HG03378 (cell line): ENCODE data around the gene AIF1L.
"Not testable (repeated sequence)": the region's sequence is repeated elsewhere in the genome, so short reads cannot be mapped to it uniquely, and the experiment has no call there.

ENCODE experiments used
- ATAC-seq: cut with Tn5 transposase; IDR thresholded peaks from one replicate; pipeline ENCODE4 v1.9.1; 2021; ENCODE audit warnings: mild to moderate bottlenecking, moderate library complexity; ENCODE audit not compliant: unreplicated experiment

The AIF1L gene

DNA sequence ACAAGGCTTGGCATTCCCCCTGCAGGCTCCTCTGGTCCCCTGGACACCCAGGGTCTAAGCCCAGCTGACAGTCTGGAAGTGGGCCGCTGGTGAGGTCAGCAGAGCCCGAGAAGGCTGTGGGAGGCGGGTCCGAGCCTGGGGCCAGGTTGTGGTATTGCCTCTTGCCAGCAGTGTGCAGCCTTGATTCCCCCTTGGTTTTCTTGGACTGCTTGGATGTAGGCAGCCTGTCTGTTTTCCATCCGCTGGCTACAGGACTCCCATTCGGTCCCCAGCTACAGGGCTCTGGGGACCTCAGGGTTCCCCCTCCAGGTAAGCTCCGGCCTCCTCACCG is 1.6 kb downstream of the AIF1L start:
- no peak for ATAC-seq

DNA sequence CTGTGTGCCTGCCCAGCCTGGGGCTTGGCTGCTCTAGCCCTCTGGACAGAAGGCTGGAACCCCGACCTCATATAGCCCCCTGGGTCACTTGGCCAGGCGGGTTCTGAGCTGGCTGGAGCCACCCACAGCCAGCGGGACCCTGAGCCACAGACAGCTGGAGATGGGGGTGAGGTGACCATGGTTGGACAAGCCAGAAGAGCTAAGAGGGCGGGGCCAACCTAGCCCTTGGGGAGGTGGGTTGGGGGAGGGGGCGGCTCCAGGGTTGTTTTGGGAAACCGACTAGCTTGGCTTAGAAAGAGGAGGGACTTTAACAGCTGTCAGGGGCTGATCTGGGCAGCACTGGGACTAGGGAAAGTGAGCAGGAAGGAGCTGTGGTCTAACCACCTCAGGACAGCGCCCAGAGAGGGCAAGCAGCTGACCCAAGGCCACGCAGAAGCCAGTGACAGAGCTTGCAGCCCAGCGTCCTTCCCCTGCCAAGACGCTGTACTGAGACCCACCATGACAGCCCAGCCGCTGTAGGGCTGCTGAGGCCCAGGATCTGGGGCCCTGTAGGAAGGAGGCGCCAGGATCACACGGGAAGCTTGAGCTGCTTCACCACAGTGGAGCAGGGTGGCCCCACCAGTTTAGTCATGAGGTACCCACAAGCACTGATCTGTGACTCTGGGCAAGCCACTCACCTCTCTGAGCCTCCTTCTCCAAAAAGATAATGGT is 2.2 kb downstream of the AIF1L start:
- ATAC-seq = no peak

DNA sequence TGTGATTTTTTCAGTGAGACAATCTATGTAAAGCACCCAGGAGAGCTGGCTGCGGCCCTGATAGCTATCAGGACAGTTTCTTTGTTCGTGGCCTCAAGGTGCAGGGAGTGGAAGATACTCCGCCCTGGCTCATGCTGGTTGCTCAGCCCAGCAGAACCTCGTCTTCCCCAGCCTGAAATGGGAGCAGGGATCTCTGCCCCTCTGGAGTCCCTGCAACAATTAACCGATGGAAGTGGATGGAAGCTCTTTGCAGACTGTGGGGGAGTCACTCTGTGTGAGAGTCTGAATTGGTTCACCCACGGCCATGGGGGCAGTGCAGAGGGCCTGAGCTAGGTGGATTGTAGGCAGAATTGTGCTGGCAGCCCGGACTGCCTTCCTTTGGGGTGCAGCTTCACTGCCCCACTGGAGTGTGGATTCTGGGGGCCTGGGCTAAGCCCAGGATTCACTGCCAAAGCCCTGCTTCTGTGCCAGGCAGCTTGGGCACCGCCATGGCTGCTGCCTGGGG is 2.8 kb downstream of the AIF1L start:
- ATAC-seq = no peak

DNA sequence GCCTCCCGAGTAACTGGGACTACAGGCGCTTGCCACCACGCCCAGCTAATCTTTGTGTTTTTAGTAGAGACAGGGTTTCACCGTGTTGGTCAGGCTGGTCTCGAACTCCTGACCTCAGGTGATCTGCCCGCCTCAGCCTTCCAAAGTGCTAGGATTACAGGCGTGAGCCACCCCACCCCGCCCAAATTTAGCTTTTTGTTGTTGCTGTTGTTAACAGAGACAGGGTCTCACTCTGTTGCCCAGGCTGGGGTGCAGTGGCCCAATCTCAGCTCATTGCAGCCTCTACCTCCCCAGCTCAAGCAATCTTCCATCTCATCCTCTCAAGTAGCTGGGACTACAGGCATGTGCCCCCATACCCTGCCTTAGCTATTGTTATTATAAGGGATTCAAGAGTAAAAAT is 3.5 kb downstream of the AIF1L start:
- ATAC-seq = not testable (repeated sequence)

DNA sequence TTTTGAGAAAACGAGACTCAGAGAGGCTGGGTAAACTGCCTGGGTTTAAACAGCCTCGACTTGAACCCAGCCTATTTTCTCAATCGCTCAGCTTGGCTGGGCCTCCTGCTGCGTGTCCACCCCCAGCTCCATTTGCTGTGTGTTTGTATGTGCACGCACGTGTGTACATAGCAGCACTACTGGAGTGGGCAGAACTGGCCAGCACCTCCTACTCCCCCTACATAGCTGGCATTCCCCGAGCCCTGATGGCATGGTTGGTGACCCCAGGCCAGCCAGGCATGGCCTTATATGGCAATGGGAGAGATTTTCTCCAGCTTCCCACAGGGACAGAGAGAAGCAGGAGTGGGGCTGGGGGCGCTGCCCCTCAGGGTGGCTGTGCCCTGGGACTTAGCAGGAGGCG is 4.1 kb downstream of the AIF1L start:
- no peak for ATAC-seq

DNA sequence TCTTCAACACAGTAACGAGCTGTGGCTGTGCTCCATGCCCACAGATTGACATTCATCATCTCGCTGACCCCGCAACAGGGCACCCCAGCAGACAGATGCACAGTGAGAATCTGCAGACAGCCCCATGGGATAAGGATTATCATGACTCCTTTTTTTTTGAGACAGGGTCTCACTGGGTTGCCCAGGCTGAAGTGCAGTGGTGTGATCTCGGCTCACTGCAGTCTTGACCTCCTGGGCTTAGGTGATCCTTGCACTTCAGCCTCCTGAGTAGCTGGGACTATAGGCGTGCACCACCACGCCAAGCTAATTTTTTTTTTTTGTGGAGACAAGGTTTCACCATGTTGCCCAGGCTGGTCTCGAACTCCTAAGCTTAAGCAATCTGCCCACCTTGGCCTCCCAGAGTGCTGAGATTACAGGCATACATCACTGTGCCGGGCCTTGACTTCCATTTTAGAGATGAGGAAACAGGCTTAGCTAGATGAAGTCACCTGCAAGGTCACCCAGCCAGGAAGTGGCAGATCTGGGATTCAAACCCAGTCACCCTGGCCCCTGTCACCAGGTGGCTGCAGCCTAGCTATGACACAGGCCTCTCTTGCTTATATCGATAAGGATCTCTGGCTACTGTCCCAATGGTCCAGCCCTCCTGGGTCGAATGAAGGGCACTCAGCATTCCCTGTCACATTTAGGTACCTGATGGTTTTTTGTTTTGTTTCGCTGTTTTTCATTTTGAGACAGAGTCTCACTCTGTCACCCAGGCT is 5.1 kb downstream of the AIF1L start:
- ATAC-seq = no peak

DNA sequence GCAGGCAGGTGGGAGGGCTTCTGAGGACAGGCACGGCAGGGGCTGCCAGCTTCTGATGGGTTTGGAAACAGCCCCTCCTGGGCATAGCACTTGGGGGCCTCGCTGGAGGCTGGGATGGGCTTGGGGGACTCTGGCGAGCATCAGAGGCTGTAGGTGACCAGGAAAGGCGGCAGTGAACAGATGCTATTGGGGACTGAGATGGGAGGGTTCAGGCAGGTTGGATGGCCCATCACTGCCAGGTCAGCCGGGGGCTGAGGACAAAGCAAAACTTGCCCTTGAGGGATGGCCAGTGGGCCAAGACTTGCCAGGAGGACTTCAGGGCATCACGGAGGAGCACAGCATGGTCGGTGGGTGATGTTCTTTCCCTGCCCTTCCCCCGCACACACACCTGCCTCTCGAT is 6.7 kb downstream of the AIF1L start:
- no peak for ATAC-seq

DNA sequence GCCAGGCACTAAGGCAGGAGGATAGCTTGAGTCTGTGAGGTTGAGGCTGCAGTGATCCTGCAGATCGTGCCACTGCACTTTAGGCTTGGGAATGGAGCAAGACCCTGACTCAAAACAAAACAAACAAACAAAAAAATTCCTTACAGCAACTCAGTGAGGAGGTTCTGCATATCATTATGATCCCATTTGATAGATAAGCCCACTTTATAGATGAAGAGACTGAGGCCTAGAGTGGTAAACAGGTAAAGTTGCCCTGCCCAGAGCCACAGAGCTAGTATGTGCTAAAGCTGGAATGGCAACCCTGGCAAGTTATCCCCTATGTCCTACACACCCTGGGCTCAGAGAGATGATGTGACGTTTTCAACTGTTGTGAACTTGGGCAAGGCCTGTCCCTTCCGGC is 7.2 kb downstream of the AIF1L start:
- ATAC-seq = no peak

DNA sequence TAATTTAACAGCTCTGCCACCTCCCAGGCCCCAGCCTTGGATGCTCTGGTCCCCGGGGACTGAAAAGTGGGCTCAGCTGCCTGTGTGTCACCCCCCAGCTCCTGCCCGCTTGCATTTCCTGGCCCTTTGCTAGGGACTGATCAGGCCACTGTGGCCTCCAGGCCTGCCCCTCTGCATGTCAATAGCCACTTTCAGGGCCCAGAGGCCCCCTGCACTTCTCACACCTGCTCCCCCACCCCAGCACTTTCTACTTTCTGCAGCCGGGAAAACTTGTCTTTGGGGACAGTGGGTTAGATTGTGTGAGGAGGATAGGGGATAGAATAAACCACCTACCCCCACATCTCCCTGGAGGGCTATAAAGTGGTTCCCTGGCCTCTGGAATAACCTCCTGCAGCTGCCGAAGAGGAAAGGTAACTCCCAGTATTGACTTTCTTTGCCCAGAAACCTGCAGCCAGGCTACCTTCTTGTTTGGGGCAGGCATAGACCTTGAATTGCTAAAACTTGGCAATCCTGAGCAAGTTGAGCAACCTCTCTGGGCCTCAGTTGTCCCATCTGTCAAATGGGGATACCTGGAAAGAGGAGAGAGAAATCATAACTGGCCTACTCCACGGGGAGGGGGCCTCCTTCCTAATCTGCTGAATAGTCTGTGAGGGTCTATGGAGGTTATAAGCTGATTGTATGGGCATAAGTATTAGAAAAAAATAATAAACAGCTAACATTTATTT is 7.8 kb downstream of the AIF1L start:
- ATAC-seq = no peak

DNA sequence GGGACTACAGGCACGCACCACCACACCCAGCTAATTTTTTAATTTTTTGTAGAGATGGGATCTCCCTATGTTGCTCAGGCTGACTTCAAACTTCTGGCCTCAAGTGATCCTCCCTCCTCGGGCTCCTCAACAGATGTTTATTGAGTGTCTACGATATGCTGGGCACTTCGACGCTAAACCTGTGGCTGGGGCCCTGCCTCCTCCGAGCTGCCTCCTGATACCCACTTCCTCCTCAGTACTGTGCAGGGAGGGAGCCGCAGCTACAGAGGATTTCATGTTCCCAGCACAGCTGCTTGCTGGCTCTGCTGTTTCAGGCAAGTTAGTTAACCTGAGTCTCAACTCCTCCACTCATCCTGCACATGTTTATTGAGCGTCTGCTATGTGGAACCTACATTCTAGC is 9.6 kb downstream of the AIF1L start:
- ATAC-seq = no peak

DNA sequence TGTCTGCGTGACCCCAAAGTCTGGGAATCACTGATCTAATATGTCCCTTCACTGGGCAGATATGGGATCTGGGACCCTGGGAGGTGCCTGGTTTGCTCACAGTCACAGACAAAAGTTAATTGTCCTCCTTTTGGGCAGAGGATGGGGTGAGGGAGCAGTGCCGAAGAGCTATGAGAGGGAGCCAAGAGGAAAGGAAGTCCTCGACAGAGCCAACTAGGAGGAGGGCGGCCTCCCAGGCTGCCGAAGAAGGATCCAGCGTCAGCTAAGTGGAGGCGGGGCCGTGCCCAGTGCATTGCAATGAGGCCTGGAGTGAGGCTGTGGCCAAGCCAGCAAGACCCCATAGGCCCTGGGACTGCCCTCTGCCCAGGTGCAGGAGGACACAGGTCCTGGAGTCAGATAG is 11.4 kb downstream of the AIF1L start:
- ATAC-seq = no peak

DNA sequence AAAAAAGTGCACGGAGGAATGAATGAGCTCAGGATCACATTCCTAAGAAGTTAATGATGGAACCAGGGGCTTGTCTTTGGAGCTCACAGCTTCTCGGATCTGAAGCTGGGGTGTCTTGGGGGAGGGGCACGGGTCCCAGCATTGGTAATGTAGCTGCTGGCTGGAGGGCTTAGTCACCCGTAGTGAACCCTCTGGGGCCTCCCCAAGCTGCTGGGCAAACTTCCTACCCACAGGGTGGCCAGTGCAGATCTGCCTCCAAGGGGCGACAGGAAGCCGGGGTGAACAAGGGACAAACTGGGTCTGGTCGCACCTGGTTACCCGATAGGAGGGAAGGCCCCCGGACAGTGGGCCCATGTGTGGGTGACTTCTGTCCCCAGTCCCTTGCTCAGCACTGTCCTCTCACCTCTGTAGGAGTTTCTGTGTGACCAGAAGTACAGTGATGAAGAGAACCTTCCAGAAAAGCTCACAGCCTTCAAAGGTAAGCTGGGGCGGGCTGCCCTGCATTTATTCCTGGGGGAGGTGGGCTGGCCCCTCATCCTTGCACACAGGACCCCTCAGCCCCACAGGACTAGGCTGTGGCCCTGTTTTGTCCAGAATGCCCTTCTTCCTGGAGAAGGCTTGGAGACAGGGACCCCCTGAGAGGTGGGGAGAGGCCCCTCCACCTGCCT is 15.0 kb downstream of the AIF1L start:
- no peak for ATAC-seq

DNA sequence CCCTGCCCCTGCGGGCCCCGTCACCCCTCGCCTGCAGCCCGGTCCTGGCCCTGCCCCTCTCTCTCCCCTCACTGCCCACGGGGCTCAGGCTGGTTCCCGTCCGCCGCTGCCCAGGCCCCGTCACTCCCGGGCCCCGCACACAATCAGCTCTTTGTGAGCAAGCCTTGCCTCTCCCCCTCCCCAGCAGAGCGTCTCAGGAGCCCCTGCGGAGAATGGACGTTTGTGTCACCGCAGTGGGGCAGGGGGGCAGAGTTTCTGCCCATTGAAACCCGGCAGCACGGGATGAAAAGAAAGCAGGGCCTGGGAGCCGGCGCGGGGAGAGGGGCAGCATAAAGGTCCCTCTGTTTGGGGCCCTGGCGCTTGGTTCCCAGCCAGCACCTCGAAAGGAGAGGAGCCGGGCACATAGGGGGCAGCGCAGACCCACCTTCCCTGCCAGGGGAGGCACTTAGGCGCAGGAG is 15.6 kb downstream of the AIF1L start:
- ATAC-seq = no peak

DNA sequence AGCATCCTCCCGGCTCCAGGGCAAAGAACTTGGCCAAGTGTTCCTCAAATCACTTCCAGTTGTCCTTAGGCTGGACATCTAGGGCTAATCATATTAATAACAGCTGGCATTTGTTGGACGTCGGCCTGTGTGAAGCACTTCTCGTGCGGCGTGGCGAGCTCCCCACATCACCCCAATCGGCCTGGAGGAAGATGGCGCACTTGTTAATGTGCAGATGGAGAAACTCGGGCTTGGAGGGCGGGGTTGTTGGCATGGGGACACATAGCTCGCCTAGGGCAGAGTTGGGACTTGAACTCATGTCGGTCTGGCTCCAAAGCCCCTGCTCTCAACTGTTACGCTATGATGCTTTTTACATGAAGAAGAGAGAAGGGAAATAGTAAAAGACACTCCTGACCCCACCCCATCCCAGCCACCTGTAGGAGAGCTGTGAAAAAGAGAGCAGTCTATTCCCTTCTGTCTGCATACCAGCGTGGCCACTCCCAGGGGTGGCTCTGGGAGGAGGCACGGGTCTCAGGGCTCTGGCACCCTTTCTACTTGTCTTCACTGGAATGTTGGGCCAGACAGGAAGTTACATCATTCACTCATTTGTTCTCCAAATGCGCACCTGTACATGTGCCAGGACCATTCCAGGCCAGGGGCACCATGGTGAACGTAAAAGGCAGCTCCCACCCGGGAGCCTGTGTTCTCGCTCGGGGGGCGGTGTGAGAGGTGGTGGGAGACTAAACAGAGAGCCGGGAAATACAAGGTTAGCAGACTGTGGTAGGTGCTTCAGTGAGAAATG is 16.2 kb downstream of the AIF1L start:
- no peak for ATAC-seq

DNA sequence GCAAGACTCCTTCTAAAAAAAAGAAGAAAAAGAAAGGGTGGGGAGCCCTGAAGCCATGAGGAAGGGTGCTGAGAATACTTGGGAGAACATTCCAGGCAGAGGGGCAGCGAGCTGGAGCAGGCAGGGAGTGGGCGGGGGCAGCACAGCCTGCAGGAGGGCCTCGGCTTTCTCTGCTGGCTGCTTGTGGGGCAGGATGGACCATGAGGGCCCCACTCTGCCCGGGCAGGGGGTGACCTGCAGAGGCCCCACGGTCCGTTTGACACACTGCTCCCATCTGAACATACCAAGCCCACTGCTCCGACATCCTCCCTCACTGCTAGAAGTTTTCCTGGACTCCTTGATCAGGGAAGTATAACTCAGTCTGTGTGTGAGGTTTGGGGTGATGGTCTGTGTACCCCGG is 17.3 kb downstream of the AIF1L start:
- no peak for ATAC-seq

DNA sequence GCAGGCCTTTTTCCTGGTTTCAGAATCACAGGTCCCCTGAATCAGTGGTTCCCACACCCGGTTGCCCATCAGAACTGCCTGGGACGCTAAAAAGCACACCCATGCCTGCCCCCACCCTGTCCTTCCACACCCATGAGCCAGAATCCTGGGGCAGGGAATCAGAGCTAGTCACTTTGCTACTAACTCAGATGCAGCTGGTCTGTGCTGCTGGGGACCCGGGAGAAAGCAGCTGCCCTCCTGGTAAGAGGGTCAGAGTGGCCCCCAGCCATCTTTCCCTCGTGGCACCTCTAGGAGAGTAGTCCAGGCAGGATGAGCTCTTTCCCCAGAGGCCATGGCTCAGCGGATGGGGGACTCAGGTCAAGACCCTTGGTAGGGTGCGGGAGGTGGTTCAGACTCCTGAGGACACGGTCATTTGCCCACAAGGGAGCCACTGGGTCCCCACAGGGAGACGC is 17.8 kb downstream of the AIF1L start:
- ATAC-seq = no peak

DNA sequence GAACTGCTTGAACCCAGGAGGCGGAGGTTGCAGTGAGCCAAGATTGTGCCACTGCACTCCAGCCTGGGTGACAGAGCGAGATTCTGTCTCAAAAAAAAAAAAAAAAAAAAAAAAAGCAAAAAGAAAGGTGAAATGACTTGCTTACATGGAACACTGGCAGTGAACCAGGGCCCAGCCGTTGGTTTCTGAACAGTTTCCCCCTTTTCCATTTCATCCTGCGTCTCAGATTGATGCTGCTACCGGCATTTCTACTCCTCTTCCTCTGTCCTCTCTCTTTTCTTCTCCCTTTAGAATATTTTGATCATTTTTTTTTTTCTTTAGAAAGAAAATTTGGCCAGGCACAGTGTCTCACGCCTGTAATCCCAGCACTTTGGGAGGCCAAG is 19.0 kb downstream of the AIF1L start:
- ATAC-seq = not testable (repeated sequence)

DNA sequence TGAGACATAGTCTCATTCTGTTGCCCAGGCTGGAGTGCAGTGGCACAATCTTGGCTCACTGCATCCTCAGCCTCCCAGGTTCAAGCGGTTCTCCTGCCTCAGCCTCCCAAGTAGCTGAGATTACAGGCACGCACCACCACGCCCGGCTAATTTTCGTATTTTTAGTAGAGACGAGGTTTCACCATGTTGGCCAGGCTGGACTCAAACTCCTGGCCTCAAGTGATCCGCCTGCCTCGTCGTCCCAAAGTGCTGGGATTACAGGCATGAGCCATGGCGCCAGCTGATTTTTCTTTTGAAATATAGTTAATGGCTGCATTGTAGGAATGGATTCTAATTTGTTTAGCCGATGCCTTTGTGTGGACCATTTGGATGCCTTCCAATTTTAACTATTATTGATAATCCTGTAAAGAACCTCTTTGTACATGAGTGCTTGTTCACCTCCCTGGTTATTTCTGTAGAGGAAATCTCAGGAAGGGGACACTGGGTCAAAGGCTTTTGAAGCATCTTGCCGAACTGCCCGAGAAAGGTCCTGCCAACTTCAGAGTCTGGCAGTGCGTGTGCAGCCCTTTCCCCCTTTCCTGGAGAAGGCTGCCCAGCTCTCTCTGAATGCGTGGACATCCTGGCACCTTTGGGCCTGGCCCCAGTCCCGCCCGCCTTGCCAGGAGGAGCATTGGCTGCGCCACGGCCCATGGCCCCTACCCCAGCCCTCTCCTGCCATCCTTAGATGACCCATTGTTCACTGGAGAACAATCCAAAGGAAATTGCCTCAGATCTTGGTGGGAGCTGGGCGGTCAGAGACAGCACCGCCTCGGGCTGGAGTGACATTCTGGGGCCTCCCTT is 20.2 kb downstream of the AIF1L start:
- ATAC-seq = no peak

DNA sequence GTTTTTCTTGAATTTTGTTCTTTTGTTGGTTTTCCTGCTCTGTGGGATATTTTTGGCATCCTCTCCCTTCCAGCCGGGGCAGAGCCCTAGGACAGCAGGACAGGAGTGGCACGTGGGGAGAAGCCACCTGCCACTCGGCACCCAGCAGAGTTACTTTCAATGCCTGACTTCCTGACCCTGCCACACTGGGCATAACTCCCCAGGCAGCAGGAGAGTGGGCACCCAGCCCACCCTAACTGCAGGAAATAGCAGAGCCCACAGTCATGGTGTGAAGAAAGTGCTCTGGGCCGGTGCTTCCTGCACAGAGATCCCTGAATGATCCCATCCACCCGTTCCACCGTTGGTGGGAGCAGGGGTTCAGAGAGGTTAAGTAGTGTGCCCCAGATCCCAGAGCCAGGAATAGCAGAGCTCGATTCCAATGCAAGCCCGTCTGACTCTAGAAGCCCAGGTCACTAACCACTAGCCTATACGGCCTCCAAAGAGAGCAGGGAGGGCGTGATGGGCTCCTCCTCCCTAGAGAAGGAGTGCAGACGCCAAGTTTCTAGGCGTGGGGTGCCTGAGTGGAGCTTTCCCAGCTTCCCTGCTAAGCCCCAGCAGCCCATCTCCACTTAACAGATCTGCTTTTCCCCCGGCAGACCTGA is 20.9 kb downstream of the AIF1L start:
- no peak for ATAC-seq
